Spleen (tissue), 11 donors: ENCODE data around the gene TNFSF9. TPM values are rescaled to one million over a fixed set of nuclear protein-coding genes. Genes with fewer than 3 reads are reported as not detected.
"Not testable (repeated sequence)": the region's sequence is repeated elsewhere in the genome, so short reads cannot be mapped to it uniquely, and the experiment has no call there.

ENCODE experiments used
- DNase-seq: peaks from one replicate; pipeline ENCODE4 v3.0.0-alpha.2; 2020
- H3K27ac ChIP-seq, 8 donors: fragments of 200-600 bp; sonication (generic) in 7 of 8; 1 replicate in 4 of 8; 2 replicates in 4 of 8; pipeline versions ENCODE4 v1.5.0 to v1.8.0; 2016 to 2021; ENCODE audit warnings: inconsistent platforms in 4 of 8, mild to moderate bottlenecking in 4 of 8, moderate library complexity in 1 of 8
- H3K27me3 ChIP-seq, 7 donors: fragments of 200-600 bp; sonication (generic) in 6 of 7; replicated peaks in 1 of 7; 1 replicate in 4 of 7; 2 replicates in 3 of 7; pipeline versions ENCODE4 v1.5.0 to v1.8.0; 2016 to 2021; ENCODE audit warnings: inconsistent platforms in 3 of 7, mild to moderate bottlenecking in 1 of 7
- H3K36me3 ChIP-seq, 6 donors: fragments of 200-600 bp; sonication (generic) in 5 of 6; 1 replicate in 4 of 6; 2 replicates in 2 of 6; pipeline versions ENCODE4 v1.5.0 to v1.8.0; 2016 to 2021; ENCODE audit warnings: inconsistent platforms in 2 of 6
- H3K4me1 ChIP-seq, 6 donors: fragments of 200-600 bp; sonication (generic) in 5 of 6; 1 replicate in 3 of 6; 2 replicates in 3 of 6; pipeline versions ENCODE4 v1.5.0 to v1.8.0; 2016 to 2021; ENCODE audit warnings: inconsistent platforms in 3 of 6
- H3K4me3 ChIP-seq, 8 donors: fragments of 200-600 bp; sonication (generic) in 7 of 8; 1 replicate in 4 of 8; 2 replicates in 4 of 8; pipeline versions ENCODE4 v1.5.0 to v1.8.0; 2016 to 2021; ENCODE audit warnings: inconsistent platforms in 4 of 8, mild to moderate bottlenecking in 4 of 8, moderate library complexity in 2 of 8
- H3K9me3 ChIP-seq, 8 donors: fragments of 200-600 bp; sonication (generic) in 7 of 8; 1 replicate in 4 of 8; 2 replicates in 4 of 8; pipeline versions ENCODE4 v1.5.0 to v1.8.0; 2016 to 2021; ENCODE audit warnings: inconsistent platforms in 4 of 8
- POLR2A ChIP-seq, 3 donors: fragments of 450-650 bp; IDR thresholded peaks; one replicate each; pipeline ENCODE4 v1.5.1; 2017; ENCODE audit warnings: antibody characterized with exemption in 3 of 3, mild to moderate bottlenecking in 1 of 3
- POLR2AphosphoS5 ChIP-seq, 3 donors: sonication (generic); formaldehyde crosslinking; IDR thresholded peaks; one replicate each; pipeline ENCODE4 v1.5.1; 2017; ENCODE audit warnings: antibody characterized with exemption in 3 of 3
- whole genome bisulfite sequencing, 5 donors: extraction: QIAGEN DNeasy Blood & Tissue Kit in 3 of 5; methylation state at CpG; one replicate each; pipeline versions ENCODE4 v1.1.5 to v1.1.7; 2013 to 2018; 5-methylcytosine and 5-hydroxymethylcytosine counted together
- intact Hi-C: fragments of 100-400 bp; cut with DNase I; formaldehyde crosslinking; loops from one replicate; pipeline ENCODE4 v1.15.0; 2023; ENCODE audit warnings: low total_unique reads
- polyA plus RNA-seq, 3 donors: library from polyadenylated mRNA; stranded (reverse); fragments of 200-250 nt; gene quantifications; one replicate each; pipeline ENCODE4 v1.2.1, GENCODE V29; 2013
- total RNA-seq, 7 donors: library from RNA; depleted of rRNA in 3 of 7; stranded (reverse); fragments of >200 nt in 3 of 7; fragmentation: NEBNext Ultra II Directional in 4 of 7; extraction: Animal tissue kit (Norgen Biotek cat#: 25700) in 4 of 7; gene quantifications; one replicate each; pipeline versions ENCODE4 v1.1.0 to v1.2.1, GENCODE V29; 2016 to 2021
- TF ChIP-seq, protein P1 (sequence below), 11 experiments: fragments of 200-600 bp in 7 of 11; fragments of 450-650 bp in 4 of 11; sonication (generic) in 4 of 11; IDR thresholded peaks in 8 of 11; conservative IDR thresholded peaks in 3 of 11; 1 replicate in 7 of 11; 2 replicates in 4 of 11; pipeline versions ENCODE4 v1.4.0 to v1.8.0; 2016 to 2021; ENCODE audit warnings: antibody characterized with exemption in 11 of 11, inconsistent platforms in 4 of 11, mild to moderate bottlenecking in 1 of 11
- donor health status: healthy with polysubstance abuse.
- donor health status: DM: no; HTN: no; CAD: no; lungs with moderate emphysema.
- donor health status: DM: no; HTN: no; CAD: no.
- donor health status: Bipolar disorder and iron deficiency.
- donor health status: healthy.
- donor health status: DM: no; HTN: no; CAD: no.
- donor health status: DM: yes; HTN: yes; CAD: no.

Gene TNFSF9
- total and polyA plus RNA-seq, 10 donors, result 0.72 to 4.1 (median 2.9) TPM

DNA sequence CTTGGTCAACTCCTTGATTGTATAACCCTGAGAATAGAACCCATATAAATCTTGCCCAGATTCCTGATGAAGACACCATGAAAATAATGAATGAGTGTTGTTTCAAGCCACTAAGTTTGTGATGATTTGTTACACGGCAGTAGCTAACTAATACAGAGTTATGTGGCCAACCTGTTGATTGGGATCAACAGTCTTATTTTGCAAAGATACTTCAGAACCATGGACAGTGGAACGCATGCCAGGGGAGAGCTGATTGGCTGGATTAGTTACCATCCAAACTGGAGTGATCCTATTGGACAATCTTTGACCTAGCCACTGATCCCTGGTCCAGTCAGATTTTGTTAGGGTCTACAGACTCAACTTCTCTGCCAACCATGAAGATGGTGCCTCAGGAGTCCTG is 33.6 kb downstream of the TNFSF9 start:
- DNase-seq, result no peak
- WGBS, 5 donors, result 66 to 77% (median 74%) methylated on average over 2 of the region's 2 CpGs
- intact Hi-C loops, result no loop called here

DNA sequence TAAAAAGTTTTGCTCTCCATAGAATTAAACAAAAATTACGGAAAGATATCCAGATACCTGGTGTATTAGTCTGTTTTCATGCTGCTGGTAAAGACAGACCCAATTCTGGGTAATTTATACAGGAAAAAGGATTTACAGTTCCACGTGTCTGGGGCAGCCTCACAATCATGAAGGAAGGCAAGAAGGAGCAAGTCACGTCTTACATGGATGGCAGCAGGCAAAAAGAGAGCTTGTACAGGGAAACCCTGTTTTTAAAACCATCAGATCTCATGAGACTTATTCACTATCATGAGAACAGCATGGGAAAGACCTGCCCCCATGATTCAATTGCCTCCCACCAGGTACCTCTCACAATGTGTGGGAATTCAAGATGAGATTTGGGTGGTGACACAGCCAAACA is 35.9 kb downstream of the TNFSF9 start:
- H3K27me3 ChIP-seq, result peaks cover 0 to 28% (median 0%) of the 10 kb centered on the region in 7 donors
- H3K4me1 ChIP-seq, DNase-seq, H3K27ac ChIP-seq, intact Hi-C loops, H3K4me3 ChIP-seq, H3K36me3 ChIP-seq: not testable (repeated sequence)
- H3K9me3 ChIP-seq, result peaks cover 0 to 26% (median 10%) of the 10 kb centered on the region in 8 donors
- WGBS, 5 donors, result 62 to 78% (median 68%) methylated on average over 3 of the region's 3 CpGs

More for the DNA sequence above, 33.6 kb downstream of the TNFSF9 start:
- no peak overlapping the region for H3K27ac ChIP-seq
- H3K4me1 ChIP-seq, result no peaks in the 10 kb centered on the region
- no peak overlapping the region for H3K4me3 ChIP-seq
- H3K36me3 ChIP-seq, result no peaks in the 10 kb centered on the region
- TF ChIP-seq, protein P1, sequence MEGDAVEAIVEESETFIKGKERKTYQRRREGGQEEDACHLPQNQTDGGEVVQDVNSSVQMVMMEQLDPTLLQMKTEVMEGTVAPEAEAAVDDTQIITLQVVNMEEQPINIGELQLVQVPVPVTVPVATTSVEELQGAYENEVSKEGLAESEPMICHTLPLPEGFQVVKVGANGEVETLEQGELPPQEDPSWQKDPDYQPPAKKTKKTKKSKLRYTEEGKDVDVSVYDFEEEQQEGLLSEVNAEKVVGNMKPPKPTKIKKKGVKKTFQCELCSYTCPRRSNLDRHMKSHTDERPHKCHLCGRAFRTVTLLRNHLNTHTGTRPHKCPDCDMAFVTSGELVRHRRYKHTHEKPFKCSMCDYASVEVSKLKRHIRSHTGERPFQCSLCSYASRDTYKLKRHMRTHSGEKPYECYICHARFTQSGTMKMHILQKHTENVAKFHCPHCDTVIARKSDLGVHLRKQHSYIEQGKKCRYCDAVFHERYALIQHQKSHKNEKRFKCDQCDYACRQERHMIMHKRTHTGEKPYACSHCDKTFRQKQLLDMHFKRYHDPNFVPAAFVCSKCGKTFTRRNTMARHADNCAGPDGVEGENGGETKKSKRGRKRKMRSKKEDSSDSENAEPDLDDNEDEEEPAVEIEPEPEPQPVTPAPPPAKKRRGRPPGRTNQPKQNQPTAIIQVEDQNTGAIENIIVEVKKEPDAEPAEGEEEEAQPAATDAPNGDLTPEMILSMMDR (IDR thresholded peaks at IDR 0.05 in 8 of 11, conservative IDR thresholded peaks at IDR 0.05 in 3 of 11), result no peak
- TF ChIP-seq POLR2A (IDR thresholded peaks at IDR 0.05) (no peak), POLR2AphosphoS5 (IDR thresholded peaks at IDR 0.05) (no peak)
- peaks cover 0 to 19% (median 0%) of the 10 kb centered on the region in 7 donors for H3K27me3 ChIP-seq
- H3K9me3 ChIP-seq, result peaks cover 0 to 17% (median 9%) of the 10 kb centered on the region in 8 donors

DNA sequence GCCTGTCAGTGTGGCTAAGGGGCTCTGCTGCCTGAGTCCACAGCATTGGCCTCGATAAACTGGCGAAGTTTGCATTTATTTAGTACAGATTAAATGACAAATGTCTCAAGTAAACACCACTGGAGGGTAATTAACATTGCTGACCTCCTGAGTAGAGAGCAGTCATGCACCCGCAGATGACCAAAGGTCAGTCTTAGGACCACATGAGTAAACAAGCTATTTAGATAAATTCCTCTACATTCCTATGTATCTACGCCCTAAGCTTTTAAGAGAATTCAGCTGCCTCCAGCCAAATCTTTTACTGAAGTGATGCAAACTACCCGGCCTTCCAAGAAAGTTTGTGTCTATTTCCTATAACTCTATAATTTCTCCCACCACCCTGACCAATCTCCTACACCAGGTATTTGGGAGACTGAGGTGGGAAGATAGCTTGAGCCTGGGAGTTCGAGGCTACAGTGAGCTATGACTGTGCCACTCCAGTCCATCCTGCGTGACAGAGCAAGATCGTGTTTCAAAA is 37.2 kb downstream of the TNFSF9 start:
- peaks cover 0 to 34% (median 0%) of the 10 kb centered on the region in 7 donors for H3K27me3 ChIP-seq
- intact Hi-C loops, result no loop called here
- no peaks in the 10 kb centered on the region for H3K36me3 ChIP-seq
- no peak overlapping the region for H3K27ac ChIP-seq
- no peaks in the 10 kb centered on the region for H3K4me1 ChIP-seq
- no peak overlapping the region for H3K4me3 ChIP-seq
- H3K9me3 ChIP-seq, result peaks cover 0 to 27% (median 10%) of the 10 kb centered on the region in 8 donors
- WGBS, 5 donors, result 67 to 80% (median 71%) methylated on average over 8 of the region's 8 CpGs
- DNase-seq, result no peak
- TF ChIP-seq, protein P1 (IDR thresholded peaks at IDR 0.05 in 8 of 11, conservative IDR thresholded peaks at IDR 0.05 in 3 of 11), result no peak
- TF ChIP-seq POLR2A (IDR thresholded peaks at IDR 0.05), result no peak
- no peak for TF ChIP-seq POLR2AphosphoS5 (IDR thresholded peaks at IDR 0.05)

DNA sequence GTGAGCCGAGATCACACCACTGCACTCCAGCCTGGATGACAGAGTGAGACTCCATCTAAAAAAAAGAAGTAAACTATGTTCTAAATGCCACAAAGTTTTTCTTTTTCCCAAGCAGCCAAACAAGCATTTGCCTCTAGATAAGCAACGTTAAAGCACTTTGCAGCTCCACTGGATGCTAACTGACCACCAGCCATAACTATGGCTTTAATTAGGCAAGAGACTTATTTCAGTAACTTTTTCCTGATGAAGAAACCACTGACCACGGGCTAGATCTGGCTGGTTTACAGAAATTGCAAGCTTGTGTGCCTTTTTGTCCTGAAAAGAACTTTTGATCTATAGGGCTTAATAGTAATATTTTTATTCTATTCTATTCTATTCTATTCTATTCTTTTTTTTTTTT is 38.0 kb downstream of the TNFSF9 start:
- no peak for DNase-seq
- H3K36me3 ChIP-seq, result no peaks in the 10 kb centered on the region
- TF ChIP-seq, protein P1 (IDR thresholded peaks at IDR 0.05 in 8 of 11, conservative IDR thresholded peaks at IDR 0.05 in 3 of 11), result no peak
- TF ChIP-seq POLR2AphosphoS5 (IDR thresholded peaks at IDR 0.05), result no peak
- no peak for TF ChIP-seq POLR2A (IDR thresholded peaks at IDR 0.05)
- peaks cover 0 to 24% (median 9%) of the 10 kb centered on the region in 8 donors for H3K9me3 ChIP-seq
- no peak overlapping the region for H3K27ac ChIP-seq
- no peaks in the 10 kb centered on the region for H3K4me1 ChIP-seq
- WGBS, 5 donors, result 43 to 70% (median 52%) methylated on average over 3 of the region's 3 CpGs
- peaks cover 0 to 41% (median 0%) of the 10 kb centered on the region in 7 donors for H3K27me3 ChIP-seq
- intact Hi-C loops, result no loop called here
- no peak overlapping the region for H3K4me3 ChIP-seq
